GM12878 (cell line): ENCODE results near the gene MAK. TPM values are rescaled to one million over a fixed set of nuclear protein-coding genes. Genes with fewer than 3 reads are reported as not detected.

Experiments
- ATF2 ChIP-seq: IDR thresholded peaks from 2 replicates; pipeline ENCODE4 v1.6.1; 2012; ENCODE audit warnings: low read length, inconsistent platforms
- CBFB ChIP-seq: IDR thresholded peaks from 2 replicates; pipeline ENCODE4 v1.6.1; 2016; ENCODE audit warnings: antibody characterized with exemption, low read depth
- CHD2 ChIP-seq: IDR thresholded peaks from 2 replicates; pipeline ENCODE4 v1.6.1; 2011; ENCODE audit warnings: low read depth, low read length, improper control_type of control experiment, borderline replicate concordance
- CREM ChIP-seq: IDR thresholded peaks from 2 replicates; pipeline ENCODE4 v1.6.1; 2014; ENCODE audit warnings: antibody characterized with exemption, low read depth
- GATAD2B ChIP-seq: fragments of 450-650 bp; conservative IDR thresholded peaks from 2 replicates; pipeline ENCODE4 v1.6.1; 2017; ENCODE audit warnings: low read depth, mild to moderate bottlenecking, moderate library complexity
- IKZF1 ChIP-seq: fragments of 450-650 bp; conservative IDR thresholded peaks from 2 replicates; pipeline ENCODE4 v1.6.1; 2017; ENCODE audit warnings: antibody characterized with exemption, mild to moderate bottlenecking
- IKZF2 ChIP-seq, 2 experiments: fragments of 450-650 bp; IDR thresholded peaks; 2 replicates each; pipeline ENCODE4 v1.6.1; 2017; ENCODE audit warnings: mild to moderate bottlenecking in 2 of 2, moderate library complexity in 2 of 2
- KLF5 ChIP-seq: fragments of 450-650 bp; IDR thresholded peaks from 2 replicates; pipeline ENCODE4 v1.6.1; 2014; ENCODE audit warnings: mild to moderate bottlenecking; ENCODE audit not compliant: partially characterized antibody
- LARP7 ChIP-seq: fragments of 450-650 bp; IDR thresholded peaks from 2 replicates; pipeline ENCODE4 v1.6.1; 2017; ENCODE audit warnings: mild to moderate bottlenecking
- MAX ChIP-seq: IDR thresholded peaks from 2 replicates; pipeline ENCODE4 v1.6.1; 2012; ENCODE audit warnings: low read depth, low read length, improper control_type of control experiment
- MTA2 ChIP-seq: fragments of 450-650 bp; IDR thresholded peaks from 2 replicates; pipeline ENCODE4 v1.6.1; 2016; ENCODE audit warnings: low read depth, mild to moderate bottlenecking, moderate library complexity
- MXI1 ChIP-seq: fragments of 150-350 bp; IDR thresholded peaks from 2 replicates; pipeline ENCODE4 v1.6.1; 2011; ENCODE audit warnings: low read depth, mild to moderate bottlenecking, inconsistent platforms, low read length, improper control_type of control experiment
- MYC ChIP-seq: IDR thresholded peaks from 2 replicates; pipeline ENCODE4 v1.6.1; 2011; ENCODE audit warnings: mild to moderate bottlenecking, low read length, moderate library complexity, inconsistent platforms; ENCODE audit not compliant: insufficient read depth, insufficient replicate concordance, insufficient read length, severe bottlenecking
- NBN ChIP-seq: fragments of 450-650 bp; IDR thresholded peaks from 2 replicates; pipeline ENCODE4 v1.6.1; 2016
- NR2F1 ChIP-seq: fragments of 450-650 bp; conservative IDR thresholded peaks from 2 replicates; pipeline ENCODE4 v1.6.1; 2017; ENCODE audit warnings: mild to moderate bottlenecking
- PAX8 ChIP-seq: fragments of 450-650 bp; IDR thresholded peaks from 2 replicates; pipeline ENCODE4 v1.6.1; 2017; ENCODE audit warnings: mild to moderate bottlenecking, moderate library complexity
- SPI1 ChIP-seq: IDR thresholded peaks from 2 replicates; pipeline ENCODE4 v1.6.1; 2011; ENCODE audit warnings: low read depth, mild to moderate bottlenecking, low read length, moderate library complexity, borderline replicate concordance; ENCODE audit not compliant: insufficient read depth
- SUZ12 ChIP-seq: fragments of 200-600 bp; sonication (generic); IDR thresholded peaks from one replicate; pipeline ENCODE4 v1.6.1; 2018; ENCODE audit warnings: antibody characterized with exemption, mild to moderate bottlenecking; ENCODE audit not compliant: unreplicated experiment
- TARDBP ChIP-seq: IDR thresholded peaks from 2 replicates; pipeline ENCODE4 v1.6.1; 2016; ENCODE audit warnings: borderline replicate concordance
- WRNIP1 ChIP-seq: IDR thresholded peaks from 2 replicates; pipeline ENCODE4 v1.6.1; 2011; ENCODE audit warnings: low read depth, low read length, improper control_type of control experiment, borderline replicate concordance
- ZNF687 ChIP-seq: fragments of 450-650 bp; IDR thresholded peaks from 2 replicates; pipeline ENCODE4 v1.6.1; 2017; ENCODE audit warnings: mild to moderate bottlenecking, moderate library complexity
- polyA plus RNA-seq, 11 experiments: library from polyadenylated mRNA; depleted of rRNA in 4 of 11; unstranded in 6 of 11; stranded (reverse) in 5 of 11; fragments of >200 nt; fragmentation: Nextera tagmentation in 4 of 11; fragmentation: Illumina TruSeq in 1 of 11; extraction: Ambion mirVana in 4 of 11; extraction: Trizol in 1 of 11; gene quantifications; 1 replicate in 1 of 11; 2 replicates in 10 of 11; pipeline versions ENCODE4 v1.2.1 to v1.2.3, GENCODE V29; 2011 to 2016; ENCODE audit warnings: inconsistent platforms in 2 of 11, missing spikeins in 2 of 11, low read depth in 1 of 11
- total RNA-seq, 4 experiments: library from RNA; depleted of rRNA in 3 of 4; stranded (reverse); fragments of >200 nt in 3 of 4; fragmentation: Illumina TruSeq in 1 of 4; extraction: Trizol in 1 of 4; gene quantifications; 2 replicates each; pipeline versions ENCODE4 v1.2.1 to v1.2.3, GENCODE V29; 2013 to 2021

Gene MAK
- total and polyA plus RNA-seq, 10 of the 15 experiments (the other 5 are each of a cell fraction or from before 2014, with no cell fraction given), result 0.01 to 0.90 (median 0.13) TPM; not detected in 1

- TF ChIP-seq MXI1 (peak; percentile 40), LARP7 (peak; percentile 28), PAX8 (no peak), ZNF687 (0 out of 2 replicates have a peak, but pooled peaks have one; percentile 24), KLF5 (peak; percentile 69), WRNIP1 (no peak), NR2F1 (0 out of 2 replicates have a peak, but pooled peaks have one; percentile 36), CREM (peak; percentile 44; the same call in 1 of the 2 replicates), IKZF1 (peak; percentile 70), ATF2 (no peak), CHD2 (peak; percentile 74; the same call in 1 of the 2 replicates), TARDBP (no peak), MAX (peak; percentile 67), MYC (peak; percentile 75), NBN (0 out of 2 replicates have a peak, but pooled peaks have one; percentile 35), SPI1 (no peak), SUZ12 (no peak), CBFB (peak; percentile 68; the same call in 1 of the 2 replicates), MTA2 (0 out of 2 replicates have a peak, but pooled peaks have one; percentile 22), IKZF2 (IDR thresholded peaks at IDR 0.05) (peak; percentile 51 to 54; a peak in 2 of 4 replicates), GATAD2B (peak; percentile 74)
Measured at GRCh38 chr6:10747251-10747972, 90.9 kb downstream of the MAK start, which contains the start of gene TMEM14B (continued).
